T47D (cell line): ENCODE results near the gene RGS9.
A peak's percentile ranks its signal among the peaks of the same experiment; 100 is the strongest.

Experiments
- DNase-seq, 2 experiments: peaks; one replicate each; pipeline versions ENCODE4 v3.0.0 to v3.0.0-alpha.2; 2011 to 2012; ENCODE audit warnings: low read depth in 1 of 2, low spot score in 1 of 2
- JUND ChIP-seq: IDR thresholded peaks from 2 replicates; pipeline ENCODE4 v1.6.1; 2012; ENCODE audit warnings: low read depth
- in situ Hi-C: cut with HindIII; loops from 2 replicates; pipeline ENCODE4 v1.10.0; 2016; ENCODE audit warnings: low sequenced_read_pairs, low pct_unique_long_range_greater_than_20kb

Gene RGS9

GRCh38 chr17:65249774-65250173 is 112.6 kb downstream of the RGS9 start:
- TF ChIP-seq JUND = no peak
- in situ Hi-C loops = no loop called here
- DNase-seq = no peak

GRCh38 chr17:65254166-65254565 is 117.0 kb downstream of the RGS9 start:
- no peak for TF ChIP-seq JUND
- in situ Hi-C loops = no loop called here
- peak; percentile 62 to 74 for DNase-seq

DNA sequence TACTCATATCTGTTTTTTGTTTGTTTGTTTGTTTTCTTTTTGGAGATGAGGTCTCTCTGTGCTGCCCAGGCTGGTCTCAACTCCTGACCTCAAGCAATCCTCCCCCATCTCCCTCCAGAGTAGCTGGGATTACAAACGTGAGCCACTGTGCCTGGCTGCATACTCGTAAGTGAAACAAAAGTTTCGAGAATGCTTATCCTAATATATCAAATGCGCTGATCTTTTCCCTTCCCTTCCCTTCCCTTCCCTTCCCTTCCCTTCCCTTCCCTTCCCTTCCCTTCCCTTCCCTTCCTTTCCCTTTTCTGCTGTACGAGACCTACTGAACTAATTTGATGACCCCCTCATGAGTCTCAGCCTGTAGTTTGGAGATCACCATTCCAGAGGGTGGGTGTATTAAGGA is 122.1 kb downstream of the RGS9 start:
- in situ Hi-C loops = no loop called here

DNA sequence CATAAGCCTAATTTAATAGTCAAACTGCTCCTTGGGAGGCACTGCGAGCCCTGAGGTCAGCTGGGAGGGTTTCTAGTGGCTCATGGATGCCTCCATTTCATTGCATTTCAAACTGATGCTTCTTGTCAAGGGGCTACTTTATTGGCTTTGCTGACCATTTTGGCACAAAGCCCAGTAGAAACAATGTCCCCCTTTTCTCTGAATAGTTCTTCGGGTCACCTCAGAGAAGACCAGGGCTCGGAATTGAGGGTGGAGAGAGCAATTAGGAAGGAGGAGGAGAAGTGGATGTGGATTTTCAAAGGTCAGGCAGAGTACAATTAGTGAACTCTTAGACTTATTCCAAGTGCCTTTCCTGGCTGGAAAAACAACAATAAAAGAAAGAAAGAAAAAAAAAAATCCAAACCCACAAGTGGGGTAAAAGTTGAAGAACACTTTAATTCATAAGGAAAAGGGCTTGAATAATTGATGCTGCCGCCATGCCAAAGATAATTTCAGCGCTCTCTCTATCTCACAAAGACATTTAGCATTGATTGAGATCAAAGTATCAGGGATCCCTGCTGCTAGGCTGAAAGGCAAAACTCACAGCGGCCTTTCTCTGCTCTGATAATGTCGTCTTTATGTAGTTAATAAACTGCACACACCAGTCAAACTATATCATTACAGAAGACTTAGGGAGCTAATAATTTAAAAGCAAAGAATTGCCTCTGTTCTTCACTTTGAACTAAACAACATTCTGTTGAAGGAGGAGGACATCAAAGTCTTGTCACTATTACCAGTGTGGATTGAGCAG is 122.7 kb downstream of the RGS9 start:
- no peak for DNase-seq
- no peak for TF ChIP-seq JUND
- in situ Hi-C loops = no loop called here

More for the DNA sequence above, 122.1 kb downstream of the RGS9 start:
- DNase-seq = no peak
- no peak for TF ChIP-seq JUND

DNA sequence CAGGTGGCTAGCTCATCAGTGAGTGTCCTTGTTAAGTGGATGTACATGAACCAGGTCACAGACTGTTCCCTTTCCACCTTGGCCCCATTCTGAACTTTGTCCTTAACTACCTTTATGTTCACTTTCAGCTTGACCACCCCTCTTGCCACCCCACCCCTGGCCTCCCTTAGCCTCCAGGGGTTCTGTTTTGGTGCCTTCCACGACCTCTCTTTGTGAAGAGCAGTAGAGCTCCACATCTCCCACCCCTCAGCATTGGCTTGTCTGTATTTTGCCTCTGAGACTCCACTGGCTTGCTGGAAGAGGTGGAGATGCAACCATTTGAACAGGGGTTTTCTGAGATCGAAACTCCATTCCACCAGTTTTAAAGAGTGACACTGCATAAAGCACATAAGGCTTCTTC is 123.5 kb downstream of the RGS9 start:
- in situ Hi-C loops = no loop called here
- no peak for TF ChIP-seq JUND
- no peak for DNase-seq

DNA sequence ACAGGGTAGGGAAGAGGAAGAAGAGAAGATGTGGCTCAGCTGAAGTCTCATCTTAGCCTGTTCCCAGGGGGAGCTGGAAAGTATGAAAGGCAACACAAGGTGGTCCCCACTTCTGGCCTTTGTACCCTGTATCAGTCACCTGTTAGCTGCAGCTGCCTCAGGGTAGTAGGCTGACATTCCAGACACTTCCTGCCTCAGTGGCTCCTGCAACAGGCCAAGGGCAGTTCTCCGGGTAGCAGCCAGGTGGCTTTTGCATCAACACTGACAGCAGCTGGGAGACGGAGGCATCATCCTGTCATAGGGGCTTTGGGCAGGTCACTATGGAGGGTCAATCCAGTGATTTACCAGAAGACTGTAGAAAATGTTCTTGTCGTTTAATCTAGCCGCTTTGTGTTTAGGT is 124.0 kb downstream of the RGS9 start:
- no peak for TF ChIP-seq JUND
- in situ Hi-C loops = no loop called here
- DNase-seq = no peak

- no peak for DNase-seq
- no peak for TF ChIP-seq JUND
- in situ Hi-C loops = no loop called here
Observed at GRCh38 chr17:65261682-65262636, 124.8 kb downstream of the RGS9 start.

DNA sequence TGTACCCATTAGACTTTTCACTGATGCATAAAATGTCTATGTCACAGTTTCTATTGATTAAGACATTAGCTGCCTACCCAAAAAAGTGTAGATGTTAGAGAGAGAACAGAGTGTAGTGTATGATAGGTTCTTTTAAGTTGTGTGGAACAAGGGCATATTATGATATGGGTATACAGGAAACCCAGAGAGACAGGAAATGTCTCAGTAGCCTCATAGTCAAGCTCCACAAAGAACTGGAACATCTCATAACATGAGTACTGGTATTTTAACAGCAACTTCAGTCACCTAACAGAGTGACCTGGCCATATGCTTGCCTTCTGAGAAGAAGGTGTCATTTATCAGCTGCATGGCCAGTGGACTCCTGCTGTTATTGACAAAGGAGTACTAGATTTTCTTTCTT is 128.1 kb downstream of the RGS9 start:
- TF ChIP-seq JUND = no peak
- no peak for DNase-seq
- in situ Hi-C loops = no loop called here

DNA sequence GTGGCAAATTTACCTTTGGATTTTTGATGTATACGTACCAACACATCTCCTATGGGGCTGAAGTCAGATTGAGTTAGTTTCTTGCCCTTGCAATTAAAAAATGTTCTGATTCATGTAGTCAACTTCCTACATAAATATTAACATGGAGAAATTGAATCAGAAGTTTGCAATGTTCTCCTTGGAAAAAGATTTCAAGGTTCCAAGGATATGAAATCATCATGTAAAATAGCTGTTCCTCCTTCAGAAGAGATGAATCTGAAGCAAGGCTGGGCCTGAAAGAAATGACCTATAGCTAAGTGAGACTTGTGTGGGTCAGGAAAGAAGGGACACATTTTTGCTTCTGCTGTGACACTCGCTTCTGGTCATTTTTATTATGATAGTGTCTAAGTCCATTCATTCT is 131.7 kb downstream of the RGS9 start:
- TF ChIP-seq JUND = no peak

DNA sequence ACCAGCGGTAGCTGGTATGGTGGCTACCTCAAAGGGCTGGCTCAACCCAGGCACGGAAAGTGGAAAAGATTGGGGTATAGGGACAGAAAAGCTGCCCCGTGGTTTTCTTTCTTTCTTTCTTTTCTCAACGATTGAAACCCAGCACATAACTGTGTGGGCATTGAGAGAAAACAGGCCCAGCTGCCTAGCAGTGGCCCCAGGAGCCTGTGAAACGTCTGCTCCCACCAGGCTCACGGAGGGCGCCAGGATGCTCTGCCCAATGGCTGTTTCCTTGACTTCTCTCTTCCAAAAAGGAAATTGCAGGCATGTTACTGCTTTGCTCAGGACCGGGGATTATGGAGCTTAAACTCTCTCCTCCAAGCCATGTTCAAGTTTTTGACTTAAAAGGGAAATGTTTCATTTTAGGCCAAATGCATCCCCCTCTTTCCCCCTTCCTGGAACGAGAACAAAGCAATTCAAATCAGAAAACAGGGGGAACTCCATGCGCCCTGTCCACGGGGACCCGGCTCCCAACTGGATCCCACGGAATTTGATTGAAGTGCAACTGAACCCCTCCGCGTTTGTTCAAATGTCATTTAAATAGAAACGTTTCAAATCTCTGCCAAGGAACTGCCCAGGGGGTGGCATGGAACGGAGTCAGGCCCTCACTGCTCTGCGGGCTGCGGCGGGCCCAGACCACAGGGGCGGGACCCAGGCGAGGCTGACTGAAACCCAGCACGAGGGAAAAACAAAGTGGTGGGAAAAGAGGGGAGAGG is 133.5 kb downstream of the RGS9 start:
- no peak for TF ChIP-seq JUND
- no peak for DNase-seq
- in situ Hi-C loops = no loop called here

More for the DNA sequence above, 131.7 kb downstream of the RGS9 start:
- in situ Hi-C loops = no loop called here
- no peak for DNase-seq

GRCh38 chr17:65271296-65271695 is 134.1 kb downstream of the RGS9 start:
- in situ Hi-C loops = no loop called here
- no peak for TF ChIP-seq JUND
- no peak for DNase-seq
